ENCODE measurements around the gene ITCH.
A peak's percentile ranks its signal among the peaks of the same experiment; 100 is the strongest.

ITCH gene

GRCh38 chr20:34536798-34537394 lies 173.8 kb downstream of the ITCH start:
- DNase-seq (ENCODE audit: low spot score) = no peak
- TF ChIP-seq CTCF (IDR thresholded peaks at IDR 0.05) = no peak
- no peak overlapping the region for H3K4me3 ChIP-seq
- no peak overlapping the region for H3K27ac ChIP-seq

- H3K4me3 ChIP-seq = no peak overlapping the region
- TF ChIP-seq CTCF (IDR thresholded peaks at IDR 0.05) = no peak
- no peak overlapping the region for H3K27ac ChIP-seq
- no peak for DNase-seq (ENCODE audit: low spot score)
These were observed 174.6 kb downstream of the ITCH start for GRCh38 chr20:34537651-34538050.

- Histone ChIP-seq H3K4me3 (no peak overlapping the region), H3K27ac (no peak overlapping the region)
- DNase-seq (ENCODE audit: low spot score) = no peak
These were observed 175.6 kb downstream of the ITCH start for GRCh38 chr20:34538671-34539123.

GRCh38 chr20:34539756-34540155 lies 176.7 kb downstream of the ITCH start:
- no peak for TF ChIP-seq CTCF (IDR thresholded peaks at IDR 0.05)
- no peak overlapping the region for H3K27ac ChIP-seq
- H3K4me3 ChIP-seq = no peak overlapping the region
- no peak for DNase-seq (ENCODE audit: low spot score)

More at GRCh38 chr20:34538671-34539123, 175.6 kb downstream of the ITCH start:
- peak; percentile 67 for TF ChIP-seq CTCF (IDR thresholded peaks at IDR 0.05)

GRCh38 chr20:34540596-34541263 lies 177.7 kb downstream of the ITCH start:
- no peak overlapping the region for H3K4me3 ChIP-seq
- H3K27ac ChIP-seq = no peak overlapping the region
- DNase-seq (ENCODE audit: low spot score) = no peak
- TF ChIP-seq CTCF (IDR thresholded peaks at IDR 0.05) = no peak

- Histone ChIP-seq H3K4me3 (no peak overlapping the region), H3K27ac (no peak overlapping the region)
- TF ChIP-seq CTCF (IDR thresholded peaks at IDR 0.05) = no peak
- DNase-seq (ENCODE audit: low spot score) = no peak
These were observed 178.3 kb downstream of the ITCH start for GRCh38 chr20:34541264-34541901.

Measured in coronary artery (tissue), 2 donors.